ENCODE results near the gene RASA4B. TPM values are rescaled to one million over a fixed set of nuclear protein-coding genes. Genes with fewer than 3 reads are reported as not detected.
"Not testable (repeated sequence)": the region's sequence is repeated elsewhere in the genome, so short reads cannot be mapped to it uniquely, and the experiment has no call there.

RASA4B gene
- total and polyA plus RNA-seq, 2 experiments from 2014 or later, result 3.2 to 9.3 TPM

DNA sequence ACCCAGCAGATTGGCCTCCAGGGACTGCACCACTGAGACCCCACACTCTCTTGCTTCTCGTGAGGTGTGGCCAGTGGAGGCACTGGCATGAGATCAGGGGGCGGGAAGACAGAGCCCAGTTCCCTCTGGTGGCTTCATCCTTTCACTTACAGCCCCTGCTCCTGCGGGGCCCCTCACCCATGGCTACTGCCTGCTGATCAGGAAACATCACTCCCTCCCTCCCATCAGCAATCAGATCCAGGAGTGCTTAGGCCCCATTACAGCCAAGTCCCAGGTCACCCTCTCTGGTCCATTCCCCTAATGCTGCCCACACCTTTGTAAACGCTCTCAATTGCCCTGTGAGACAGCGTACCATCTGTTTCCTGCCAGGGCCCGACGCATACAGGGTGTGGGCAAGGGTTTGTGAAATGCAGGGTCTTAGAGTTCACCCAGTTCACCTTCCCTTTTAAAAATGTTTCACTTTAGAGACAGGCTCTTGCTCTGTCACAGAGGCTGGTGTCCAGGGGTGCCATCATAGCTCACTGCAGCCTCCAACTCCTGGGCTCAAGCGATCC lies 17.6 kb upstream of the RASA4B start:
- not testable (repeated sequence) for H3K27me3 ChIP-seq; H3K36me3 ChIP-seq (replicated peaks; ENCODE audit: insufficient read depth, low read depth); DNase-seq (ENCODE audit: low spot score); H3K27ac ChIP-seq; H3K9me2 ChIP-seq (replicated peaks; ENCODE audit: insufficient read depth); H4K20me1 ChIP-seq (ENCODE audit: insufficient read depth, poor library complexity, severe bottlenecking); H3K9me3 ChIP-seq (ENCODE audit: low read depth); H3K79me2 ChIP-seq; H3K4me1 ChIP-seq (ENCODE audit: insufficient read depth); H2AFZ ChIP-seq; H3K4me2 ChIP-seq; H3K4me3 ChIP-seq
- WGBS (ENCODE audit: low lambda C conversion rate, missing lambda C conversion rate), result 83% methylated on average over 1 of the region's 8 CpGs

DNA sequence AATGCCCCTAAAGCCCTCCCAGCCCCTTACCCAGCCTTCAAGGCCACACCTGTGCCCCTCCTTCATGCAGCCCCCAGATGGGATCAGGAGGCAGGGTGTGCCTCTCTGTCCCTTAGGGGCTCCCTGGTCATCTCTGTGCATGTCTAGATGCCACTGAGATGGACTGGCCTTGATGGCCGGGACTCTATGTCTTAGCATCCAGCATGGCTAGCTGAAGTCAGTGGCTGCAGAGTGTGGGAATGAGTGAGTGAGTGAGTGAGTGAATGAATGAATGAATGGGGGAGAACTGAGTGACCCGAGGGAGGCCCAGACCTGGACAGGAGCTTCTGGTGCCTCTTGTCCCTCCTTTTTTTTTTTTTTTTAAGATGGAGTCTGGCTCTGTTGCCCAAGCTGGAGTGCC lies 14.6 kb upstream of the RASA4B start:
- 88% methylated on average over 2 of the region's 2 CpGs for WGBS (ENCODE audit: low lambda C conversion rate, missing lambda C conversion rate)
- not testable (repeated sequence) for H3K9me2 ChIP-seq (replicated peaks; ENCODE audit: insufficient read depth); H3K36me3 ChIP-seq (replicated peaks; ENCODE audit: insufficient read depth, low read depth); H3K4me1 ChIP-seq (ENCODE audit: insufficient read depth); H3K4me2 ChIP-seq; H3K79me2 ChIP-seq; H3K4me3 ChIP-seq; H3K27me3 ChIP-seq; H4K20me1 ChIP-seq (ENCODE audit: insufficient read depth, poor library complexity, severe bottlenecking); H2AFZ ChIP-seq; H3K9me3 ChIP-seq (ENCODE audit: low read depth); H3K27ac ChIP-seq; DNase-seq (ENCODE audit: low spot score)

DNA sequence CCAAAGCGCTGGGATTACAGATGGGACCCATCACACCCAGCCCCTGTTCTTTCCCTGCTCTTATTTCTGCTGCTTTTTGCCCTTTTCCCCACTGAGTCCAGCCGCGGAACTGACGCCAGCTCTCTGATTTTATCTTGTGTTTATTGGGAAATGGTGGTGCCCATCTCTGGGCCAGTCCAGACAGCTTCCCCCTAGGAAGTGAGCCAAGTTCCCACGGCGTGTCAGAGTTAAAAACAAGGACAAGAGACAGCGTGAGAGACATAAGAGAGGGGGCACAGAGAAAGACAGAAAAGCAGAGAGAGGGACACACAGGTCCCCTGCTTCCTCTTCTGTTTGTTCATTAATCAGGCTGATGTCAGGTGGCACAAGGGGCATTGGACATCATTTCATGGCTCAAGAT lies 14.0 kb upstream of the RASA4B start:
- H3K4me2 ChIP-seq; H4K20me1 ChIP-seq (ENCODE audit: insufficient read depth, poor library complexity, severe bottlenecking); H3K4me3 ChIP-seq; H3K4me1 ChIP-seq (ENCODE audit: insufficient read depth); H3K79me2 ChIP-seq; DNase-seq (ENCODE audit: low spot score); H3K9me2 ChIP-seq (replicated peaks; ENCODE audit: insufficient read depth); H3K27me3 ChIP-seq; H3K36me3 ChIP-seq (replicated peaks; ENCODE audit: insufficient read depth, low read depth); H3K9me3 ChIP-seq (ENCODE audit: low read depth); H3K27ac ChIP-seq; H2AFZ ChIP-seq: not testable (repeated sequence)
- no CpG with 5 or more reads among the region's 7 CpGs for WGBS (ENCODE audit: low lambda C conversion rate, missing lambda C conversion rate)

- H3K36me3 ChIP-seq (replicated peaks; ENCODE audit: insufficient read depth, low read depth); DNase-seq (ENCODE audit: low spot score); H3K9me3 ChIP-seq (ENCODE audit: low read depth); H3K4me3 ChIP-seq; H4K20me1 ChIP-seq (ENCODE audit: insufficient read depth, poor library complexity, severe bottlenecking); H3K4me2 ChIP-seq; H3K27me3 ChIP-seq; H3K9me2 ChIP-seq (replicated peaks; ENCODE audit: insufficient read depth); H2AFZ ChIP-seq; H3K27ac ChIP-seq; H3K4me1 ChIP-seq (ENCODE audit: insufficient read depth); H3K79me2 ChIP-seq: not testable (repeated sequence)
- no CpG with 5 or more reads among the region's 13 CpGs for WGBS (ENCODE audit: low lambda C conversion rate, missing lambda C conversion rate)
Measured at GRCh38 chr7:102527822-102528793, 10.5 kb upstream of the RASA4B start.

GRCh38 chr7:102527182-102527581 lies 9.6 kb upstream of the RASA4B start:
- not testable (repeated sequence) for H3K27ac ChIP-seq; H3K9me2 ChIP-seq (replicated peaks; ENCODE audit: insufficient read depth); H4K20me1 ChIP-seq (ENCODE audit: insufficient read depth, poor library complexity, severe bottlenecking); H3K9me3 ChIP-seq (ENCODE audit: low read depth); H2AFZ ChIP-seq; H3K36me3 ChIP-seq (replicated peaks; ENCODE audit: insufficient read depth, low read depth); DNase-seq (ENCODE audit: low spot score); H3K4me2 ChIP-seq; H3K4me3 ChIP-seq; H3K27me3 ChIP-seq; H3K79me2 ChIP-seq; H3K4me1 ChIP-seq (ENCODE audit: insufficient read depth)
- 71% methylated on average over 1 of the region's 8 CpGs for WGBS (ENCODE audit: low lambda C conversion rate, missing lambda C conversion rate)

GRCh38 chr7:102524803-102525202 lies 7.2 kb upstream of the RASA4B start:
- not testable (repeated sequence) for H3K4me3 ChIP-seq; H3K79me2 ChIP-seq; DNase-seq (ENCODE audit: low spot score); H3K4me2 ChIP-seq; H3K9me2 ChIP-seq (replicated peaks; ENCODE audit: insufficient read depth); H3K36me3 ChIP-seq (replicated peaks; ENCODE audit: insufficient read depth, low read depth); H3K27me3 ChIP-seq; H4K20me1 ChIP-seq (ENCODE audit: insufficient read depth, poor library complexity, severe bottlenecking); H2AFZ ChIP-seq; H3K9me3 ChIP-seq (ENCODE audit: low read depth); H3K27ac ChIP-seq; H3K4me1 ChIP-seq (ENCODE audit: insufficient read depth)
- WGBS (ENCODE audit: low lambda C conversion rate, missing lambda C conversion rate), result no CpG with 5 or more reads among the region's 2 CpGs

- H3K4me1 ChIP-seq (ENCODE audit: insufficient read depth); H3K4me3 ChIP-seq; H3K27me3 ChIP-seq; H3K4me2 ChIP-seq; H3K36me3 ChIP-seq (replicated peaks; ENCODE audit: insufficient read depth, low read depth); DNase-seq (ENCODE audit: low spot score); H3K27ac ChIP-seq; H3K9me3 ChIP-seq (ENCODE audit: low read depth); H4K20me1 ChIP-seq (ENCODE audit: insufficient read depth, poor library complexity, severe bottlenecking); H2AFZ ChIP-seq; H3K9me2 ChIP-seq (replicated peaks; ENCODE audit: insufficient read depth); H3K79me2 ChIP-seq: not testable (repeated sequence)
- WGBS (ENCODE audit: low lambda C conversion rate, missing lambda C conversion rate), result no CpG with 5 or more reads among the region's 5 CpGs
Measured at GRCh38 chr7:102520797-102521196, 3.2 kb upstream of the RASA4B start.

GRCh38 chr7:102516951-102517350 lies 626 bp downstream of the RASA4B start:
- not testable (repeated sequence) for H3K4me3 ChIP-seq; H3K27me3 ChIP-seq; H4K20me1 ChIP-seq (ENCODE audit: insufficient read depth, poor library complexity, severe bottlenecking); H3K79me2 ChIP-seq; H3K9me3 ChIP-seq (ENCODE audit: low read depth); DNase-seq (ENCODE audit: low spot score); H3K27ac ChIP-seq; H3K4me1 ChIP-seq (ENCODE audit: insufficient read depth); H3K36me3 ChIP-seq (replicated peaks; ENCODE audit: insufficient read depth, low read depth); H3K9me2 ChIP-seq (replicated peaks; ENCODE audit: insufficient read depth); H3K4me2 ChIP-seq; H2AFZ ChIP-seq
- no CpG with 5 or more reads among the region's 10 CpGs for WGBS (ENCODE audit: low lambda C conversion rate, missing lambda C conversion rate)

DNA sequence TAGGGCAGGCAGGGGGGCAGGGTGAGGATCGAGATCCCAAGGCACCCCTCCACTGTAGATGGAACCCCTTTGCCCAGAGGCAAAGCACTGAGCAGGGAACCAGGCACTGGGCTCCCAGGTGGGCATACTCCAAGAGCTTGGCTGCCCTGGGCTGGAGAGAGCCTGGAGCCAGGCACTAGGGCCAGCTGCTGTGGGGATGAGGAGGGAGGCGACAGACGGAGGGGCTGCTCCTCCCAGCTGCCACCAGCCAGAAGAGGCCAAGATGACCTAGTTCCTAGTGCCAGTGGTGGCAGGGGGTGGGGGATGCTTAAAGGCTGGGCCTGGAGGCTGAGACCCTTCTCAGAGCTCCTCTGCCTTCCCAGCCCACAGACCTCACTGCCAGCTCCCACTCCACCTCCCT lies 1.7 kb downstream of the RASA4B start:
- not testable (repeated sequence) for H3K4me1 ChIP-seq (ENCODE audit: insufficient read depth); H3K36me3 ChIP-seq (replicated peaks; ENCODE audit: insufficient read depth, low read depth)
- WGBS (ENCODE audit: low lambda C conversion rate, missing lambda C conversion rate), result no CpG with 5 or more reads among the region's 3 CpGs

More for the DNA sequence above, 1.7 kb downstream of the RASA4B start:
- not testable (repeated sequence) for H3K9me2 ChIP-seq (replicated peaks; ENCODE audit: insufficient read depth); H3K9me3 ChIP-seq (ENCODE audit: low read depth); H3K4me3 ChIP-seq; DNase-seq (ENCODE audit: low spot score); H3K79me2 ChIP-seq; H3K27ac ChIP-seq; H3K27me3 ChIP-seq; H3K4me2 ChIP-seq; H4K20me1 ChIP-seq (ENCODE audit: insufficient read depth, poor library complexity, severe bottlenecking); H2AFZ ChIP-seq
